Measurements from ENCODE around the gene DHRSX. TPM values are rescaled to one million over a fixed set of nuclear protein-coding genes. Genes with fewer than 3 reads are reported as not detected.

DHRSX gene
- total RNA-seq, 4 donors from 2014 or later = 19.6 to 22.4 (median 21.0) TPM

- no peak overlapping the region for H3K27ac ChIP-seq (replicated peaks in 1 of 4)
- no peaks in the 10 kb centered on the region for H3K9me3 ChIP-seq
- H3K4me1 ChIP-seq = peaks cover 0 to 2% (median 0%) of the 10 kb centered on the region in 4 donors
- TF ChIP-seq CTCF (IDR thresholded peaks at IDR 0.05) (no peak), POLR2AphosphoS5 (IDR thresholded peaks at IDR 0.05) (no peak), EP300 (IDR thresholded peaks at IDR 0.05) (no peak), POLR2A (IDR thresholded peaks at IDR 0.05; ENCODE audit: low read depth) (no peak)
- no peak for DNase-seq (ENCODE audit: extremely low spot score)
- intact Hi-C loops (cut with DNase I) = no loop called here
- 97% methylated on average over 9 of the region's 9 CpGs for WGBS
- H3K36me3 ChIP-seq = peaks cover 0 to 18% (median 2%) of the 10 kb centered on the region in 4 donors
- H3K4me3 ChIP-seq = no peak overlapping the region
- H3K27me3 ChIP-seq = no peaks in the 10 kb centered on the region
These were observed 158.5 kb downstream of the DHRSX start for GRCh38 chrX:2342281-2342688.

GRCh38 chrX:2340991-2341390, 159.8 kb downstream of the DHRSX start:
- Histone ChIP-seq H3K4me3 (no peak overlapping the region), H3K4me1 (peaks cover 0 to 2% (median 0%) of the 10 kb centered on the region in 4 donors), H3K27me3 (no peaks in the 10 kb centered on the region), H3K9me3 (no peaks in the 10 kb centered on the region), H3K27ac (replicated peaks in 1 of 4) (no peak overlapping the region), H3K36me3 (peaks cover 0 to 18% (median 2%) of the 10 kb centered on the region in 4 donors)
- intact Hi-C loops (cut with DNase I) = no loop called here
- DNase-seq (ENCODE audit: extremely low spot score) = no peak
- TF ChIP-seq EP300 (IDR thresholded peaks at IDR 0.05) (no peak), POLR2AphosphoS5 (IDR thresholded peaks at IDR 0.05) (no peak), CTCF (IDR thresholded peaks at IDR 0.05) (no peak), POLR2A (IDR thresholded peaks at IDR 0.05; ENCODE audit: low read depth) (no peak)
- 93% methylated on average over 7 of the region's 7 CpGs for WGBS

- DNase-seq (ENCODE audit: extremely low spot score) = no peak
- no peaks in the 10 kb centered on the region for H3K4me1 ChIP-seq
- H3K27me3 ChIP-seq = no peaks in the 10 kb centered on the region
- no peak overlapping the region for H3K27ac ChIP-seq (replicated peaks in 1 of 4)
- TF ChIP-seq EP300 (IDR thresholded peaks at IDR 0.05) (no peak), POLR2AphosphoS5 (IDR thresholded peaks at IDR 0.05) (no peak), CTCF (IDR thresholded peaks at IDR 0.05) (no peak), POLR2A (IDR thresholded peaks at IDR 0.05; ENCODE audit: low read depth) (no peak)
- no peak overlapping the region for H3K4me3 ChIP-seq
- intact Hi-C loops (cut with DNase I) = no loop called here
- 93% methylated on average over 7 of the region's 7 CpGs for WGBS
- H3K36me3 ChIP-seq = peaks cover 0 to 10% (median 2%) of the 10 kb centered on the region in 4 donors
- no peaks in the 10 kb centered on the region for H3K9me3 ChIP-seq
These were observed 164.6 kb downstream of the DHRSX start for GRCh38 chrX:2336181-2336580.

- intact Hi-C loops (cut with DNase I) = no loop called here
These were observed 166.5 kb downstream of the DHRSX start for GRCh38 chrX:2334237-2334636.

GRCh38 chrX:2332252-2332651, 168.5 kb downstream of the DHRSX start:
- Histone ChIP-seq H3K4me1 (no peaks in the 10 kb centered on the region), H3K4me3 (no peak overlapping the region), H3K27ac (replicated peaks in 1 of 4) (no peak overlapping the region), H3K9me3 (no peaks in the 10 kb centered on the region), H3K36me3 (no peaks in the 10 kb centered on the region), H3K27me3 (no peaks in the 10 kb centered on the region)
- TF ChIP-seq POLR2A (IDR thresholded peaks at IDR 0.05; ENCODE audit: low read depth) (no peak), POLR2AphosphoS5 (IDR thresholded peaks at IDR 0.05) (no peak), EP300 (IDR thresholded peaks at IDR 0.05) (no peak), CTCF (IDR thresholded peaks at IDR 0.05) (no peak)
- intact Hi-C loops (cut with DNase I) = no loop called here
- no peak for DNase-seq (ENCODE audit: extremely low spot score)
- WGBS = 74% methylated on average over 4 of the region's 4 CpGs

More at GRCh38 chrX:2334237-2334636, 166.5 kb downstream of the DHRSX start:
- Histone ChIP-seq H3K4me1 (no peaks in the 10 kb centered on the region), H3K27ac (replicated peaks in 1 of 4) (no peak overlapping the region), H3K9me3 (no peaks in the 10 kb centered on the region), H3K27me3 (no peaks in the 10 kb centered on the region), H3K36me3 (no peaks in the 10 kb centered on the region), H3K4me3 (no peak overlapping the region)
- TF ChIP-seq POLR2AphosphoS5 (IDR thresholded peaks at IDR 0.05) = no peak
- WGBS = 99% methylated on average over 9 of the region's 9 CpGs
- DNase-seq (ENCODE audit: extremely low spot score) = no peak

All from esophagus muscularis mucosa (tissue), 4 donors.